Urinary bladder (tissue), 4 donors: Measurements from ENCODE around the gene MVP. TPM values are rescaled to one million over a fixed set of nuclear protein-coding genes. Genes with fewer than 3 reads are reported as not detected.
A peak's percentile ranks its signal among the peaks of the same experiment; 100 is the strongest.
"Not testable (repeated sequence)": the region's sequence is repeated elsewhere in the genome, so short reads cannot be mapped to it uniquely, and the experiment has no call there.

Experiments used
- DNase-seq: peaks from one replicate; pipeline ENCODE4 v3.0.0-alpha.2; 2015; ENCODE audit errors: extremely low spot score
- H3K27ac ChIP-seq: one replicate; pipeline ENCODE4 v1.5.1; 2013; ENCODE audit warnings: low read depth, mild to moderate bottlenecking, moderate library complexity
- H3K36me3 ChIP-seq: one replicate; pipeline ENCODE4 v1.6.1; 2013; ENCODE audit warnings: mild to moderate bottlenecking, moderate library complexity; ENCODE audit not compliant: insufficient read depth
- H3K4me1 ChIP-seq: one replicate; pipeline ENCODE4 v1.6.1; 2013; ENCODE audit warnings: mild to moderate bottlenecking, moderate library complexity; ENCODE audit not compliant: insufficient read depth
- H3K4me3 ChIP-seq: one replicate; pipeline ENCODE4 v1.5.1; 2013; ENCODE audit warnings: low read depth, low read length
- WGBS: extraction: QIAGEN DNeasy Blood & Tissue Kit; methylation state at CpG from one replicate; pipeline ENCODE4 v1.1.7; 2013; 5-methylcytosine and 5-hydroxymethylcytosine counted together
- polyA plus RNA-seq: library from polyadenylated mRNA; stranded (reverse); fragments of 200-250 nt; gene quantifications from one replicate; pipeline ENCODE4 v1.2.3, GENCODE V29; 2013
- total RNA-seq: library from RNA; depleted of rRNA; stranded (reverse); fragments of >200 nt; gene quantifications from one replicate; pipeline ENCODE4 v1.2.3, GENCODE V29; 2014
- donor health status: healthy with polysubstance abuse.
- donor health status: healthy.

MVP gene
- total and polyA plus RNA-seq, 2 donors: 42.7 to 143 TPM

DNA sequence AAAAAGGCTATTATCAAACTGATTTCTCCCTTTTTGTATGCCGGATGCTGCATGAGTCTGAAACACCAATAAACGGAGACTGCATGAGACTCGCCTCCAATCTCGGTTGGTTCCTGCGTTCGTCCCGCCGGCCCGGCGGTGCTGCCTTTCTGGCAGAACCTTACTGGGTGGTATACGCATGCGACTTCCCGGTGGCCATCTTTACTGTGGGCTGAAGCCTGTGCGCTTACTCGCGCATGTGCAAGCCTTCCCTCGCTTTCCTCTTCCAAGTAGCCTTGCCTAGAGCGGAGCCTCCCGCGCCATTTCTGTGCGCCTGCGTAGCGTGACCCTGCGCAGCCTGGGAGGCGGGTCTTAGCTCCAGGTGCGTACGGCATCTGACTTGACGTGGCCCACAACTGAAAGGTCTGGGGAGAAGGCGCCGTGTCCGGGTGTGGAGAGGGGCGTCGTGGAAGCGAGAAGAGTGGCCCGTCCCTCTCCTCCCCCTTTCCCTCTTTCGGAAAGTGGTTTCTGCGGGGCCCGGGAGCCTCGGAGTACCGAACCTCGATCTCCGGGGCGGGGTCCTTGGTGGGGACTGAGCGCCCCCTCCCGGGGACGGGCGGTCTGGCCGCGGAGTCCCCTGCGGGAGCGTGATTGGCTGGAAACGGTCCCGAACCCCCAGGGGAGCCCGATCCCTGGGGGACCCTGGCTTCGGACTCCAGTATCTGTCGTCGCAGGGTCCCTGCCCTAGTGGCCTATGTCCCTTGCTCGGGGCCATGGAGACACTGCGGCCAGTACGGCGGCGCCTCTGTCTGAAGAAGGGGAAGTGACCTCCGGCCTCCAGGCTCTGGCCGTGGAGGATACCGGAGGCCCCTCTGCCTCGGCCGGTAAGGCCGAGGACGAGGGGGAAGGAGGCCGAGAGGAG is 4.2 kb upstream of the MVP start, which contains the start of gene PAGR1:
Gene PAGR1, plus strand, starts transcription at position 360 of the 901 bp plus-strand sequence. Its CDS starts 374 bp downstream, at position 734.
- Histone ChIP-seq H3K27ac (peak within 1 kb of the TSS; percentile 87), H3K4me1 (no peaks in the 10 kb centered on the region), H3K4me3 (peak within 1 kb of the TSS; percentile 59), H3K36me3 (no peaks in the 10 kb centered on the region)
- under 1% methylated on average over 70 of the region's 70 CpGs for WGBS
- peak; percentile 97 for DNase-seq

DNA sequence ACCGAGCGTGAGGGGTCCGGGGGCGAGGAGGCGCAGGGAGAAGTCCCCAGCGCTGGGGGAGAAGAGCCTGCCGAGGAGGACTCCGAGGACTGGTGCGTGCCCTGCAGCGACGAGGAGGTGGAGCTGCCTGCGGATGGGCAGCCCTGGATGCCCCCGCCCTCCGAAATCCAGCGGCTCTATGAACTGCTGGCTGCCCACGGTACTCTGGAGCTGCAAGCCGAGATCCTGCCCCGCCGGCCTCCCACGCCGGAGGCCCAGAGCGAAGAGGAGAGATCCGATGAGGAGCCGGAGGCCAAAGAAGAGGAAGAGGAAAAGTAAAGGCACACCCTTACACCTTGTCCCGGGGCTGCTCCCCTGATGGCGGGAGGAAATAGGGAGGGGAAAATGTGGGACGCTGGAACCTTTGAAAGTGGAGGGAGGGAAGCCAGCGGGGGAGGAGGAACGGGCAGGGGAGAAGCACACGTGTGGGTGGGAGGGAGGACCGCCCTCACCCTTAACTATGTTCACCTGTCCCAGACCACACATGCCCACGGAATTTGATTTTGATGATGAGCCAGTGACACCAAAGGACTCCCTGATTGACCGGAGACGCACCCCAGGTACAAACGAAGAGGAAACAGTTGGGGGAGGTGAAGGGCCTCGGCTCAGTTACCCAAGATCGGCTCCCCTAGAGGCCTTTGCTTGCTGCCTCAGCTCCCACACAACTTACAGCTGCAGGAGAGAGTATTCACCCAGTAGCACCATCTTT is 3.4 kb upstream of the MVP start:
- no peak for DNase-seq

DNA sequence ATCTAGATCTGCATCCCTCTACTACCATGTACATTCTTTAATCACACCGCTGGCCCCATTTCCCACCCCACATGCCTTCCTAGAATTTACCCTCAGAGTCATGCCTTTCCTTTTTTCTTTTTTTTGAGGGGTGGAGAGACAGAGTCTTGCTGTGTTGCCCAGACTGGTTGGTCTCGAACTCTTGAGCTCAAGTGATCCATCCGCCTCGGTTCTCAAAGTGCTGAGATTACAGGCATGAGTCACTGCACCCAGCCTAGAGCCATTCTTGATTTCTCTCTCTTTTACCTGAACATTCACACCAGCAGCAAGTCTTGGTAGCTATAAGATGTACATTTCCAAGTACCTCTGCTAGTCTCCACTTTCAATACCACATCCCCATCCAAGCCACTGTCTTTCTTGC is 2.2 kb upstream of the MVP start:
- 84% methylated on average over 4 of the region's 4 CpGs for WGBS
- Histone ChIP-seq H3K4me1 (peaks cover 2% of the 10 kb centered on the region), H3K36me3 (no peaks in the 10 kb centered on the region), H3K4me3 (no peak overlapping the region), H3K27ac (no peak overlapping the region)
- no peak for DNase-seq

More for the DNA sequence above, 3.4 kb upstream of the MVP start:
- WGBS: 4% methylated on average over 37 of the region's 37 CpGs
- no peaks in the 10 kb centered on the region for H3K4me1 ChIP-seq
- H3K27ac ChIP-seq: peak overlapping the region; percentile 87
- peak overlapping the region; percentile 59 for H3K4me3 ChIP-seq
- no peaks in the 10 kb centered on the region for H3K36me3 ChIP-seq

DNA sequence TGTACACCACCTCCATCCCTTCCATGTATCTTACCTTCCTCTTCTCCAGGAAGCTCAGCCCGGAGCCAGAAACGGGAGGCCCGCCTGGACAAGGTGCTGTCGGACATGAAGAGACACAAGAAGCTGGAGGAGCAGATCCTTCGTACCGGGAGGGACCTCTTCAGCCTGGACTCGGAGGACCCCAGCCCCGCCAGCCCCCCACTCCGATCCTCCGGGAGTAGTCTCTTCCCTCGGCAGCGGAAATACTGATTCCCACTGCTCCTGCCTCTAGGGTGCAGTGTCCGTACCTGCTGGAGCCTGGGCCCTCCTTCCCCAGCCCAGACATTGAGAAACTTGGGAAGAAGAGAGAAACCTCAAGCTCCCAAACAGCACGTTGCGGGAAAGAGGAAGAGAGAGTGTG is 756 bp upstream of the MVP start:
- H3K36me3 ChIP-seq: no peaks in the 10 kb centered on the region
- peak overlapping the region; percentile 77 for H3K27ac ChIP-seq
- H3K4me3 ChIP-seq: no peak overlapping the region
- no peak for DNase-seq
- H3K4me1 ChIP-seq: peaks cover 2% of the 10 kb centered on the region
- WGBS: 76% methylated on average over 15 of the region's 15 CpGs

DNA sequence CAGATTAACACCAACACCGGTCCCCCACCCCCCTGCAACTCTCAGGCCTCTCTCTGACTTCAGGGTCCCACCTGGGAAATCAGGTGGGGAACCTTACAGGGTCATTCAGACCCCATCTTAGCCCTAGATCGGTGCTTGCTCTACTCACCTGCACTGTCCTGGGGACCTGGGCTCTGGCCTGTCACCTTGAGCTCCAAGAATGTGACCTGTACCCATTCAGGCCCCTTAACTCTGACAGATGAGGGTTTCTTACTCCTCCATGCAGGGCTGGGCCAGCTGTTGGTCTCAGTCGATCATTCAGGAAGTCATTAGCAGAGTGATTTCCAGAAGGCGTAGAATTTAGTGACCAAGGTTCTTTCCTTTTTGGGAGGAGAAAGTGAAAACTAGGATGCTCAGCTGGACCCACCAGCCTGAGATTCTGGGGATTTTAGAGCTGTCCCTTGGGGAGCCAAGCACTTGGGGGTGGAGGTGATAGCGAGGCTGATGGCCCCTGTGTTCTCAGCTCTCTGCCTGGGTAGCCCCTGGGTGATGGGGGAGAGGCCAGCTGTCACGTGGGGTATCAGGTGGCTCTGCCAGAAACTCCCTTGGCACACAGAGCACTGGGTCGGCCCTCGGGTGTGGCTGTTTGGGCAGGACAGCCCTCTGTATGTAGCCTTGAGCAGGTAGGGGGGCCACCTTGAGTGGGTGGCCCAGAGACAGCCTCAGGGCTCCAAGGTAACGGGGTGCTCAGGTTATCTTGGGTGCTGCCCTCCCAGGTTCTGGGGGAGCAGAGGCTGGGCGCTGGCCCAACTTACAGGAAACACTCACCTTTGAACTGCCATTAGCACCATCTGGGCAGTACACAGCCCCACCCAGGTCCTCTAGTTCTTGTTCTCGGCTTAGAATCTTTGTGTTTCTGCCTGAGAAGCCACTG is 724 bp downstream of the MVP start:
- no peaks in the 10 kb centered on the region for H3K36me3 ChIP-seq
- 37% methylated on average over 11 of the region's 11 CpGs for WGBS
- no peak for DNase-seq
- peaks cover 4% of the 10 kb centered on the region for H3K4me1 ChIP-seq
- H3K4me3 ChIP-seq: peak overlapping the region; percentile 67
- H3K27ac ChIP-seq: peak overlapping the region; percentile 77

DNA sequence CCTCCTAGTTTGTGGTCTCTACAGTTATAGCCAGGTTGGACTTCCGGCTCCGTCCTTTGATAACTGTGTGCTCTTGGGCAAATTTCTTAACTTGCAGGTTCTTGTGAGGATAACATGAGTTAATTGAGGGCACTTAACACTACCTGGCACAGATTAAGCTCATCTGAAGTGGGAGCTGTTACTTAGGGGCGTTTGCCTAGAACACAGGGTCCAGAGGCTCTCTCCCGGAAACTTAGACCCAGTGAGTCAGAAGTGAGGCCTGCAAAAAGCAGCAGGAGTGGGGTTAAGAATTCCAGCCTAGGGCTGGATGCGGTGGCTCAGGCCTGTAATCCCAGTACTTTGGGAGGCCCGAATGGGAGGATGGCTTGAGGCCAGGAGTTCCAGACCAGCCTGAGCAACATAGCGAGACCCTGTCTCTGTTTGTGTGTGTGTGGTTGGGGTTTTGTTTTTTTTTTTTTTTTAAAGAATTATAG is 1.4 kb downstream of the MVP start:
- DNase-seq: no peak
- peak overlapping the region; percentile 77 for H3K27ac ChIP-seq
- H3K4me1 ChIP-seq: peaks cover 5% of the 10 kb centered on the region
- 43% methylated on average over 7 of the region's 7 CpGs for WGBS
- peak overlapping the region; percentile 67 for H3K4me3 ChIP-seq
- H3K36me3 ChIP-seq: no peaks in the 10 kb centered on the region

DNA sequence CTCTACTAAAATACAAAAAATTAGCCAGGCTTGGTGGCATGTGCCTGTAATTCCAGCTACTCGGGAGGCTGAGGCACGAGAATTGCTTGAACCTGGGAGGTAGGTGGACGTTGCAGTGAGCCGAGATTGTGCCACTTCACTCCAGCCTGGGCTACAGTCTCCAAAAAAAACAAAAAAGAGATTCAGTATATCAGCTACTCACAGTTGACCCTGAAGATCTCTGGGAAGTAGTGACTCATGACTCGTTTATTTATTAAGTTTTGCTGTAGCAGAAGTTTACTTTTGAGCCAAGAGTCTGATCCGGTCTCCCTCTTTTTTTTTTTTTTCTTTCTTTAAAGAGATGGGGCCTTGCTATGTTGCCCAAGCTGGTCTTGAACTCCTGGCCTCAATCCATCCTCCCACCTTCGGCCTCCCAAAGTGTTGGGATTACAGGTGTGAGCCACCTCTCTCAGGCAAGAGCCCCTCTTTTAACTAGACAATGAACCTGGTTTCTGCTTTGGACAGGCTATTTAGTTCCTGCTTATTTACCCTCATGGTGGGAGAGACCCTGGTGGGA is 4.4 kb downstream of the MVP start:
- Histone ChIP-seq H3K4me1 (peaks cover 5% of the 10 kb centered on the region), H3K4me3 (no peak overlapping the region), H3K27ac (peak overlapping the region; percentile 66), H3K36me3 (no peaks in the 10 kb centered on the region)
- 29% methylated on average over 7 of the region's 7 CpGs for WGBS
- DNase-seq: no peak

DNA sequence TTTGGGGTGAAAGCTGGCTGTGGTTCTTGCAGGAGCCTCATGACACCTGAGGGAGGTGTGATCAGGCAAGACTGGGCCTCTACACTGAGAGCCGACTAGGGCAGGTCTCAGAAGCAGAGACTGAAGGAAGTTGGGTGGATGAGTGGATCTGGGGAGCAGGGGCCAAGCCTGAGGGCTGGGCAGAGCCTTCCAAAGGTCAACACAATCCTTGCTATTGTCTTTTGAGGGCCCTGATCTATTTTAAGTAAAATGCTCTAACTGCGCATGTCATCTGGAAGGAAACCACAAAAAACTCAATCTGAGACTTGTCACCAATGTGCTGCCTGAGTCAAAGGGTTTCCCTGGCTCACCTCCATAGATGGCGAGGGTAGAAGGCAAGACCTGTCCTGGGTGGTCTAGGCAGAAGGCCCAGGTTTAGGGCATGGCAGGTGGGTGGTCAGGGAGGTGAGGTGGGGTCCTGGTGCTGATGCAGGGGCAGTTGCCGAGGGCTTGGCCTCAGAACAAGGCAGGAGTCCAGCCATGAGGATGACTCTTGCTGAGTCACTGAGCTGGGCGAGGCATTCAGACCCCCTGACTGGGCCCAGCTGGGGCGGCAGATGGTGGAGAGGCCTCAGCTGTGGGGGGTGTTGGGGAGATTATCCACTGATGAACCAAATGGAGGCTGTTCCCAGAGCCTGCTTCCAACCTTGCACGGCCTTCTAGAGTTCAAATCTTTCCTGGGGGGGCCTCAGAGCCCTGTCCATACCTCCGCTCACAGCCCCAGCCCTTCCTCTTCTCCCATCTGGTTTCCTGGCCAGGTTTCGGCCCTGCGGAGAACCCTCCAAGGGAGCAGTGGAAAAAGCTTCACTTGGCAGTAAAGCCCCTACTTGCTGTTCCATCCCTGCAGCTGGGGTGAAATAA is 5.1 kb downstream of the MVP start:
- Histone ChIP-seq H3K36me3 (no peaks in the 10 kb centered on the region), H3K4me3 (no peak overlapping the region), H3K4me1 (peaks cover 5% of the 10 kb centered on the region), H3K27ac (peak overlapping the region; percentile 73)
- DNase-seq: no peak
- 52% methylated on average over 10 of the region's 10 CpGs for WGBS

DNA sequence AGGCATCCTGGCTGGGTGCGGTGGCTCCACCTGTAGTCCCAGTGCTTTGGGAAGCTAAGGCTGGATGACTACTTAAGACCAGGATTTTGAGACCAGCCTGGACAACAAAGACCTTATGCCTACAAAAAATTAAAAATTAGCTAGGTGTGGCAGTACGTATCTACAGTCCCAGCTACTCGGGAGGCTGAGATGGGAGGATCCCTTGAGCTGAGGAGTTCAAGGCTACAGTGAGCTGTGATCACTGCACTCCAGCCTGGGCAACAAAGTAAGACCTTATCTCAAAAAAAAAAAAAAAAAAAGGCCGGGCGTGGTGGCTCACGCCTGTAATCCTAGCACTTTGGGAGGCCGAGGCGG is 6.1 kb downstream of the MVP start:
- Histone ChIP-seq H3K27ac (peak overlapping the region; percentile 73), H3K4me3 (no peak overlapping the region)

DNA sequence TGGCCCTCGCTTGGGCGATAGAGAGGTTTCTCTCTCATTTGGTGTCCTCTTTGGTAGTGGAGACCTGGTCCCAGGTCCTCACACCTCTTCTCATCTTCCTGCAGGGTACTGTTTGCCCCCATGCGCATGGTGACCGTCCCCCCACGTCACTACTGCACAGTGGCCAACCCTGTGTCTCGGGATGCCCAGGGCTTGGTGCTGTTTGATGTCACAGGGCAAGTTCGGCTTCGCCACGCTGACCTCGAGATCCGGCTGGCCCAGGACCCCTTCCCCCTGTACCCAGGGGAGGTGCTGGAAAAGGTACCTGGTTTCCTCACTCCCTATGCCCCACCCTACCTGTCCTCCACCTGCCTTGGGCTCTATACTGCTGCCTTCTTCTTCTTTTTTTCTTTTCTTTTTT is 10.5 kb downstream of the MVP start:
- H3K4me3 ChIP-seq: no peak overlapping the region
- WGBS: 96% methylated on average over 11 of the region's 11 CpGs
- peaks cover 3% of the 10 kb centered on the region for H3K4me1 ChIP-seq
- peaks cover 4% of the 10 kb centered on the region for H3K36me3 ChIP-seq
- H3K27ac ChIP-seq: no peak overlapping the region
- DNase-seq: no peak

More for the DNA sequence above, 6.1 kb downstream of the MVP start:
- peaks cover 5% of the 10 kb centered on the region for H3K4me1 ChIP-seq
- peaks cover 2% of the 10 kb centered on the region for H3K36me3 ChIP-seq
- 77% methylated on average over 6 of the region's 8 CpGs for WGBS
- no peak for DNase-seq

DNA sequence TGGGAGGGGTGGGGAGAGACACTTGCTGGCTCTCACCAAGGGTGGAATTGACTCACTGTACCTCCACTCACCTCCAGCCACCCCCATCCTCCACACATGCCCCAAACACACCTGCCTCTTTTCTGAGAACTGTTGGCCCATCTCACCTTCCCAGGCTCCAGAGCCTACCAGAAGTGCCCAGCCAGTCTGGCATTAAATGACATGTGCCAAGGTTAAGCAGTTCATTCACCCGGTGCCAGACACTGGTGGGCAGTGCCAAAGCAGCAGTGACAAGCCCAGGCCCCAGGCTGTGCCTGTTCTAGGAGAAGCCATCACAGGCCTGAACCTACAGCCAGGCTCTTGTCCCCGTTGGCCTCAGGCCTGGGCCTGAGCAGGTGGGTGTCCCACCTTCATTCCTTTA is 11.2 kb downstream of the MVP start:
- Histone ChIP-seq H3K36me3 (peaks cover 4% of the 10 kb centered on the region), H3K4me3 (no peak overlapping the region), H3K4me1 (no peaks in the 10 kb centered on the region), H3K27ac (no peak overlapping the region)
- WGBS: 86% methylated on average over 2 of the region's 2 CpGs
- DNase-seq: no peak

DNA sequence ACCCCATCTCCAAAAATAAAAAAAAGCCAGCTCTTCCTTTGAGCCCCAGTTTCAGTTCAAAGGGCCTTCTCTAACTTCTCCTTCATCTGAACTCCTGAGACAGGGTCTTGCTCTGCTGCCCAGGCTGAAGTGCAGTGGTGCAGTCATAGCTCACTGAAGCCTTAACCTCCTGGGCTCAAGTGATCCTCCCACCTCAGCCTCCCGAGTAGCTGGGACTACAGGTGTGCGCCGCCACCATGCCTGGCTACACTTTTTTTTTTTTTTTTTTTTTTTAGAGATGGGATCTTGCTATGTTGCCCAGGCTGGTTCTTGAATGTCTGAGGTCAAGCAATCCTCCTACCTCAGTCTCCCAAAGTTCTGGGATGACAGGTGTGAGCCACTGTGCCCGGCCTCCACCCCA is 13.0 kb downstream of the MVP start:
- 97% methylated on average over 4 of the region's 4 CpGs for WGBS
- not testable (repeated sequence) for H3K4me1 ChIP-seq, H3K27ac ChIP-seq, H3K4me3 ChIP-seq, DNase-seq, H3K36me3 ChIP-seq
